ENCODE data around the gene STAG2. TPM values are rescaled to one million over a fixed set of nuclear protein-coding genes. Genes with fewer than 3 reads are reported as not detected.

The STAG2 gene
- total RNA-seq, 2 experiments from 2014 or later, result 92.3 to 103 TPM

GRCh38 chrX:123989235-123989634 is 27.7 kb downstream of the STAG2 start:
- no peak for ATAC-seq (ENCODE audit: low read depth)
- POLR2A ChIA-PET, result no interaction called here
- no peak for DNase-seq
- no peak overlapping the region for H3K27ac Mint-ChIP-seq
- peaks cover 30% of the 10 kb centered on the region for H3K4me1 Mint-ChIP-seq
- H3K36me3 Mint-ChIP-seq, result peaks cover 7% of the 10 kb centered on the region
- no peaks in the 10 kb centered on the region for H3K9me3 Mint-ChIP-seq
- H3K4me3 Mint-ChIP-seq, result no peak overlapping the region
- H3K27me3 Mint-ChIP-seq, result no peaks in the 10 kb centered on the region

GRCh38 chrX:123990169-123990568 is 28.7 kb downstream of the STAG2 start:
- no peaks in the 10 kb centered on the region for H3K27me3 Mint-ChIP-seq
- H3K4me1 Mint-ChIP-seq, result peaks cover 29% of the 10 kb centered on the region
- peaks cover 11% of the 10 kb centered on the region for H3K36me3 Mint-ChIP-seq
- peak overlapping the region; percentile 35 for H3K4me3 Mint-ChIP-seq
- H3K9me3 Mint-ChIP-seq, result no peaks in the 10 kb centered on the region
- DNase-seq, result no peak
- no peak overlapping the region for H3K27ac Mint-ChIP-seq
- peak; percentile 30 for ATAC-seq (ENCODE audit: low read depth)
- POLR2A ChIA-PET, result no interaction called here

GRCh38 chrX:123990602-123991001 is 29.1 kb downstream of the STAG2 start:
- Mint-ChIP-seq H3K36me3 (peaks cover 12% of the 10 kb centered on the region), H3K27ac (no peak overlapping the region), H3K9me3 (no peaks in the 10 kb centered on the region), H3K27me3 (no peaks in the 10 kb centered on the region), H3K4me1 (peaks cover 28% of the 10 kb centered on the region), H3K4me3 (peak overlapping the region; percentile 35)
- POLR2A ChIA-PET, result no interaction called here
- no peak for DNase-seq
- ATAC-seq (ENCODE audit: low read depth), result no peak

- H3K4me3 Mint-ChIP-seq, result no peak overlapping the region
Measured at GRCh38 chrX:123993326-123993725, 31.8 kb downstream of the STAG2 start.

GRCh38 chrX:123993904-123994635 is 32.6 kb downstream of the STAG2 start:
- POLR2A ChIA-PET, result no interaction called here
- H3K27me3 Mint-ChIP-seq, result no peaks in the 10 kb centered on the region
- H3K27ac Mint-ChIP-seq, result no peak overlapping the region
- H3K36me3 Mint-ChIP-seq, result peaks cover 12% of the 10 kb centered on the region
- peaks cover 20% of the 10 kb centered on the region for H3K4me1 Mint-ChIP-seq
- DNase-seq (no peak), ATAC-seq (ENCODE audit: low read depth) (no peak)
- no peaks in the 10 kb centered on the region for H3K9me3 Mint-ChIP-seq
- no peak overlapping the region for H3K4me3 Mint-ChIP-seq

More at GRCh38 chrX:123993326-123993725, 31.8 kb downstream of the STAG2 start:
- Mint-ChIP-seq H3K27me3 (no peaks in the 10 kb centered on the region), H3K27ac (no peak overlapping the region), H3K9me3 (no peaks in the 10 kb centered on the region), H3K36me3 (peaks cover 12% of the 10 kb centered on the region), H3K4me1 (peaks cover 26% of the 10 kb centered on the region)
- DNase-seq (no peak), ATAC-seq (ENCODE audit: low read depth) (no peak)
- POLR2A ChIA-PET, result no interaction called here

GRCh38 chrX:123994730-123995129 is 33.2 kb downstream of the STAG2 start:
- ATAC-seq (ENCODE audit: low read depth) (no peak), DNase-seq (no peak)
- no peak overlapping the region for H3K27ac Mint-ChIP-seq
- no peaks in the 10 kb centered on the region for H3K9me3 Mint-ChIP-seq
- H3K4me1 Mint-ChIP-seq, result peaks cover 20% of the 10 kb centered on the region
- no peak overlapping the region for H3K4me3 Mint-ChIP-seq
- no peaks in the 10 kb centered on the region for H3K27me3 Mint-ChIP-seq
- POLR2A ChIA-PET, result no interaction called here
- H3K36me3 Mint-ChIP-seq, result peaks cover 12% of the 10 kb centered on the region

- ATAC-seq (ENCODE audit: low read depth) (no peak), DNase-seq (no peak)
- H3K27ac Mint-ChIP-seq, result no peak overlapping the region
- H3K27me3 Mint-ChIP-seq, result no peaks in the 10 kb centered on the region
- no peak overlapping the region for H3K4me3 Mint-ChIP-seq
- POLR2A ChIA-PET, result no interaction called here
- no peaks in the 10 kb centered on the region for H3K9me3 Mint-ChIP-seq
- H3K36me3 Mint-ChIP-seq, result peaks cover 7% of the 10 kb centered on the region
- peaks cover 9% of the 10 kb centered on the region for H3K4me1 Mint-ChIP-seq
Measured at GRCh38 chrX:124001581-124001980, 40.1 kb downstream of the STAG2 start.

- no peak overlapping the region for H3K27ac Mint-ChIP-seq
- ATAC-seq (ENCODE audit: low read depth), result no peak
Measured at GRCh38 chrX:124005228-124005627, 43.7 kb downstream of the STAG2 start.

GRCh38 chrX:124010157-124010556 is 48.7 kb downstream of the STAG2 start:
- DNase-seq (no peak), ATAC-seq (ENCODE audit: low read depth) (no peak)
- no peaks in the 10 kb centered on the region for H3K9me3 Mint-ChIP-seq
- peaks cover 7% of the 10 kb centered on the region for H3K36me3 Mint-ChIP-seq
- H3K4me3 Mint-ChIP-seq, result no peak overlapping the region
- peaks cover 19% of the 10 kb centered on the region for H3K4me1 Mint-ChIP-seq
- POLR2A ChIA-PET, result no interaction called here
- H3K27ac Mint-ChIP-seq, result no peak overlapping the region
- no peaks in the 10 kb centered on the region for H3K27me3 Mint-ChIP-seq

More at GRCh38 chrX:124005228-124005627, 43.7 kb downstream of the STAG2 start:
- Mint-ChIP-seq H3K36me3 (peaks cover 9% of the 10 kb centered on the region), H3K4me1 (peaks cover 13% of the 10 kb centered on the region), H3K27me3 (no peaks in the 10 kb centered on the region), H3K4me3 (no peak overlapping the region), H3K9me3 (no peaks in the 10 kb centered on the region)
- DNase-seq, result no peak
- POLR2A ChIA-PET, result no interaction called here

GRCh38 chrX:124010566-124010965 is 49.1 kb downstream of the STAG2 start:
- Mint-ChIP-seq H3K36me3 (peaks cover 7% of the 10 kb centered on the region), H3K27me3 (no peaks in the 10 kb centered on the region), H3K4me1 (peaks cover 17% of the 10 kb centered on the region), H3K9me3 (no peaks in the 10 kb centered on the region), H3K4me3 (no peak overlapping the region), H3K27ac (no peak overlapping the region)
- POLR2A ChIA-PET, result no interaction called here
- DNase-seq (no peak), ATAC-seq (ENCODE audit: low read depth) (no peak)

GRCh38 chrX:124015721-124016120 is 54.2 kb downstream of the STAG2 start:
- peaks cover 3% of the 10 kb centered on the region for H3K36me3 Mint-ChIP-seq
- DNase-seq (no peak), ATAC-seq (ENCODE audit: low read depth) (no peak)
- H3K4me3 Mint-ChIP-seq, result no peak overlapping the region
- H3K27me3 Mint-ChIP-seq, result no peaks in the 10 kb centered on the region
- H3K9me3 Mint-ChIP-seq, result no peaks in the 10 kb centered on the region
- peaks cover 14% of the 10 kb centered on the region for H3K4me1 Mint-ChIP-seq
- H3K27ac Mint-ChIP-seq, result no peak overlapping the region
- POLR2A ChIA-PET, result interaction anchor here (0.6 kb wide), 1 partner anchor 55 kb away, joined by 3 read pairs; no protein-coding TSS in a partner anchor

- no peaks in the 10 kb centered on the region for H3K36me3 Mint-ChIP-seq
- peaks cover 13% of the 10 kb centered on the region for H3K4me1 Mint-ChIP-seq
- POLR2A ChIA-PET, result interaction anchor here (0.6 kb wide), 1 partner anchor 36 kb away, joined by 5 read pairs; no protein-coding TSS in a partner anchor
- H3K27ac Mint-ChIP-seq, result no peak overlapping the region
- H3K27me3 Mint-ChIP-seq, result no peaks in the 10 kb centered on the region
- no peaks in the 10 kb centered on the region for H3K9me3 Mint-ChIP-seq
- DNase-seq, result no peak
- H3K4me3 Mint-ChIP-seq, result no peak overlapping the region
- ATAC-seq (ENCODE audit: low read depth), result no peak
Measured at GRCh38 chrX:124016825-124017224, 55.3 kb downstream of the STAG2 start.

- POLR2A ChIA-PET, result interaction anchor here (0.6 kb wide), 1 partner anchor 57 kb away, joined by 3 read pairs; no protein-coding TSS in a partner anchor
- Mint-ChIP-seq H3K4me1 (peaks cover 11% of the 10 kb centered on the region), H3K27ac (no peak overlapping the region), H3K4me3 (no peak overlapping the region), H3K9me3 (no peaks in the 10 kb centered on the region), H3K36me3 (no peaks in the 10 kb centered on the region), H3K27me3 (no peaks in the 10 kb centered on the region)
- no peak for DNase-seq
- no peak for ATAC-seq (ENCODE audit: low read depth)
Measured at GRCh38 chrX:124018023-124018422, 56.5 kb downstream of the STAG2 start.

- H3K36me3 Mint-ChIP-seq, result peaks cover 5% of the 10 kb centered on the region
- no peak overlapping the region for H3K27ac Mint-ChIP-seq
- H3K4me1 Mint-ChIP-seq, result peaks cover 6% of the 10 kb centered on the region
- DNase-seq, result no peak
- no peaks in the 10 kb centered on the region for H3K27me3 Mint-ChIP-seq
- POLR2A ChIA-PET, result no interaction called here
- no peaks in the 10 kb centered on the region for H3K9me3 Mint-ChIP-seq
- no peak overlapping the region for H3K4me3 Mint-ChIP-seq
- ATAC-seq (ENCODE audit: low read depth), result no peak
Measured at GRCh38 chrX:124023838-124024238, 62.3 kb downstream of the STAG2 start.

Data from activated naive CD8-positive, alpha-beta T cell treated with anti-CD3 and anti-CD28 coated beads, Interleukin-2, amount 10 ng/mL, durations not matched to agents 7 days and 5 days (primary cell).